H1 (cell line): ENCODE results near the gene NR4A1. TPM values are rescaled to one million over a fixed set of nuclear protein-coding genes. Genes with fewer than 3 reads are reported as not detected.

ENCODE experiments used
- CBX8 ChIP-seq: fragments of 300-800, 300-1000 bp; sonication (generic); IDR thresholded peaks from 2 replicates; pipeline ENCODE4 v1.7.1; 2016; ENCODE audit warnings: low read depth, low read length, borderline replicate concordance
- CREB1 ChIP-seq: IDR thresholded peaks from 2 replicates; pipeline ENCODE4 v1.6.1; 2012; ENCODE audit warnings: inconsistent platforms
- EGR1 ChIP-seq: IDR thresholded peaks from 2 replicates; pipeline ENCODE4 v1.6.1; 2011; ENCODE audit warnings: low read depth, low read length, borderline replicate concordance
- HDAC6 ChIP-seq: IDR thresholded peaks from one replicate; pipeline ENCODE4 v1.7.1; 2012; ENCODE audit warnings: low read depth, mild to moderate bottlenecking, inconsistent platforms, low read length, moderate library complexity
- RNF2 ChIP-seq: fragments of 200-900, 300-1000 bp; sonication (generic); IDR thresholded peaks from 2 replicates; pipeline ENCODE4 v1.7.1; 2016; ENCODE audit warnings: borderline replicate concordance, low read depth, mild to moderate bottlenecking, antibody characterized with exemption, low read length; ENCODE audit not compliant: poor library complexity, severe bottlenecking; ENCODE audit errors: missing control alignments
- RXRA ChIP-seq: IDR thresholded peaks from 2 replicates; pipeline ENCODE4 v1.6.1; 2011; ENCODE audit warnings: low read depth, mild to moderate bottlenecking, low read length, moderate library complexity; ENCODE audit not compliant: insufficient read depth
- polyA plus RNA-seq, 7 experiments: library from polyadenylated mRNA; depleted of rRNA in 3 of 7; stranded (reverse) in 5 of 7; unstranded in 2 of 7; fragments of >200 nt in 5 of 7; fragments of 200-250 nt in 2 of 7; gene quantifications; 1 replicate in 5 of 7; 2 replicates in 1 of 7; 4 replicates in 1 of 7; pipeline versions ENCODE4 v1.2.1 to v1.2.3, GENCODE V29; 2011 to 2013; ENCODE audit warnings: missing spikeins in 2 of 7, mixed read lengths in 2 of 7
- total RNA-seq: library from RNA; stranded (reverse); fragmentation: NEBNext Ultra II Directional; extraction: Animal tissue kit (Norgen Biotek cat#: 25700); gene quantifications from 2 replicates; pipeline ENCODE4 v1.2.1, GENCODE V29; 2021

The NR4A1 gene
- total and polyA plus RNA-seq, 2 of the 8 experiments (the other 6 are each of a cell fraction or from before 2014, with no cell fraction given), result 18.7 to 23.3 TPM

GRCh38 chr12:52078276-52078675 lies 27.0 kb downstream of the NR4A1 start (continued):
- no peak for TF ChIP-seq HDAC6
- no peak for TF ChIP-seq CREB1
- no peak for TF ChIP-seq EGR1
- no peak for TF ChIP-seq RNF2
- no peak for TF ChIP-seq CBX8
- TF ChIP-seq RXRA, result no peak
